SK-N-SH (cell line): ENCODE data around the gene PPP1R3C.

Source experiments
- CTCF ChIP-seq: fragments of 200-600 bp; sonication (generic); IDR thresholded peaks from 2 replicates; pipeline ENCODE4 v1.6.1; 2017; ENCODE audit warnings: antibody characterized with exemption, mild to moderate bottlenecking, moderate library complexity
- ELF1 ChIP-seq: IDR thresholded peaks from 2 replicates; pipeline ENCODE4 v1.4.0; 2012
- EP300 ChIP-seq, 2 experiments: IDR thresholded peaks; 2 replicates each; pipeline versions ENCODE4 v1.4.0 to v1.6.1; 2012; ENCODE audit warnings: borderline replicate concordance in 1 of 2, low read depth in 1 of 2, low read length in 1 of 2
- GATA2 ChIP-seq: sonication (generic); formaldehyde crosslinking; IDR thresholded peaks from 2 replicates; pipeline ENCODE4 v1.5.0; 2020; ENCODE audit warnings: mild to moderate bottlenecking, missing genetic modification reagents
- NFIC ChIP-seq: IDR thresholded peaks from 2 replicates; pipeline ENCODE4 v1.4.0; 2012; ENCODE audit warnings: borderline replicate concordance
- RAD21 ChIP-seq: IDR thresholded peaks from 2 replicates; pipeline ENCODE4 v1.6.1; 2012; ENCODE audit warnings: mild to moderate bottlenecking, low read length
- TCF12 ChIP-seq: IDR thresholded peaks from 2 replicates; pipeline ENCODE4 v1.4.0; 2012
- TF ChIP-seq, protein P1 (sequence below): IDR thresholded peaks from 2 replicates; pipeline ENCODE4 v1.6.1; 2012; ENCODE audit warnings: mild to moderate bottlenecking, low read depth, low read length, moderate library complexity
- TF ChIP-seq, protein P2 (sequence below): fragments of 150-350 bp; IDR thresholded peaks from 2 replicates; pipeline ENCODE4 v1.6.1; 2017; ENCODE audit warnings: antibody characterized with exemption, low read length, low read depth, borderline replicate concordance

- TF ChIP-seq TCF12: no peak
- TF ChIP-seq ELF1: no peak
- no peak for TF ChIP-seq EP300 (IDR thresholded peaks at IDR 0.05; ENCODE audit: borderline replicate concordance in 1 of 2, low read depth in 1 of 2, low read length in 1 of 2)
- TF ChIP-seq, protein P1, sequence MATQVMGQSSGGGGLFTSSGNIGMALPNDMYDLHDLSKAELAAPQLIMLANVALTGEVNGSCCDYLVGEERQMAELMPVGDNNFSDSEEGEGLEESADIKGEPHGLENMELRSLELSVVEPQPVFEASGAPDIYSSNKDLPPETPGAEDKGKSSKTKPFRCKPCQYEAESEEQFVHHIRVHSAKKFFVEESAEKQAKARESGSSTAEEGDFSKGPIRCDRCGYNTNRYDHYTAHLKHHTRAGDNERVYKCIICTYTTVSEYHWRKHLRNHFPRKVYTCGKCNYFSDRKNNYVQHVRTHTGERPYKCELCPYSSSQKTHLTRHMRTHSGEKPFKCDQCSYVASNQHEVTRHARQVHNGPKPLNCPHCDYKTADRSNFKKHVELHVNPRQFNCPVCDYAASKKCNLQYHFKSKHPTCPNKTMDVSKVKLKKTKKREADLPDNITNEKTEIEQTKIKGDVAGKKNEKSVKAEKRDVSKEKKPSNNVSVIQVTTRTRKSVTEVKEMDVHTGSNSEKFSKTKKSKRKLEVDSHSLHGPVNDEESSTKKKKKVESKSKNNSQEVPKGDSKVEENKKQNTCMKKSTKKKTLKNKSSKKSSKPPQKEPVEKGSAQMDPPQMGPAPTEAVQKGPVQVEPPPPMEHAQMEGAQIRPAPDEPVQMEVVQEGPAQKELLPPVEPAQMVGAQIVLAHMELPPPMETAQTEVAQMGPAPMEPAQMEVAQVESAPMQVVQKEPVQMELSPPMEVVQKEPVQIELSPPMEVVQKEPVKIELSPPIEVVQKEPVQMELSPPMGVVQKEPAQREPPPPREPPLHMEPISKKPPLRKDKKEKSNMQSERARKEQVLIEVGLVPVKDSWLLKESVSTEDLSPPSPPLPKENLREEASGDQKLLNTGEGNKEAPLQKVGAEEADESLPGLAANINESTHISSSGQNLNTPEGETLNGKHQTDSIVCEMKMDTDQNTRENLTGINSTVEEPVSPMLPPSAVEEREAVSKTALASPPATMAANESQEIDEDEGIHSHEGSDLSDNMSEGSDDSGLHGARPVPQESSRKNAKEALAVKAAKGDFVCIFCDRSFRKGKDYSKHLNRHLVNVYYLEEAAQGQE: no peak
- TF ChIP-seq CTCF: no peak
- TF ChIP-seq NFIC: no peak
- TF ChIP-seq, protein P2, sequence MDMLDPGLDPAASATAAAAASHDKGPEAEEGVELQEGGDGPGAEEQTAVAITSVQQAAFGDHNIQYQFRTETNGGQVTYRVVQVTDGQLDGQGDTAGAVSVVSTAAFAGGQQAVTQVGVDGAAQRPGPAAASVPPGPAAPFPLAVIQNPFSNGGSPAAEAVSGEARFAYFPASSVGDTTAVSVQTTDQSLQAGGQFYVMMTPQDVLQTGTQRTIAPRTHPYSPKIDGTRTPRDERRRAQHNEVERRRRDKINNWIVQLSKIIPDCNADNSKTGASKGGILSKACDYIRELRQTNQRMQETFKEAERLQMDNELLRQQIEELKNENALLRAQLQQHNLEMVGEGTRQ: no peak
- TF ChIP-seq RAD21: no peak
- no peak for TF ChIP-seq GATA2
Observed at GRCh38 chr10:91603931-91604331, 28.9 kb downstream of the PPP1R3C start.
